GM18909 (cell line): ENCODE results near the gene VPS51.
A peak's percentile ranks its signal among the peaks of the same experiment; 100 is the strongest.
"Not testable (repeated sequence)": the region's sequence is repeated elsewhere in the genome, so short reads cannot be mapped to it uniquely, and the experiment has no call there.

Source experiments
- ATAC-seq: cut with Tn5 transposase; IDR thresholded peaks from one replicate; pipeline ENCODE4 v1.9.1; 2021; ENCODE audit warnings: mild to moderate bottlenecking; ENCODE audit not compliant: unreplicated experiment, poor library complexity

VPS51 gene

DNA sequence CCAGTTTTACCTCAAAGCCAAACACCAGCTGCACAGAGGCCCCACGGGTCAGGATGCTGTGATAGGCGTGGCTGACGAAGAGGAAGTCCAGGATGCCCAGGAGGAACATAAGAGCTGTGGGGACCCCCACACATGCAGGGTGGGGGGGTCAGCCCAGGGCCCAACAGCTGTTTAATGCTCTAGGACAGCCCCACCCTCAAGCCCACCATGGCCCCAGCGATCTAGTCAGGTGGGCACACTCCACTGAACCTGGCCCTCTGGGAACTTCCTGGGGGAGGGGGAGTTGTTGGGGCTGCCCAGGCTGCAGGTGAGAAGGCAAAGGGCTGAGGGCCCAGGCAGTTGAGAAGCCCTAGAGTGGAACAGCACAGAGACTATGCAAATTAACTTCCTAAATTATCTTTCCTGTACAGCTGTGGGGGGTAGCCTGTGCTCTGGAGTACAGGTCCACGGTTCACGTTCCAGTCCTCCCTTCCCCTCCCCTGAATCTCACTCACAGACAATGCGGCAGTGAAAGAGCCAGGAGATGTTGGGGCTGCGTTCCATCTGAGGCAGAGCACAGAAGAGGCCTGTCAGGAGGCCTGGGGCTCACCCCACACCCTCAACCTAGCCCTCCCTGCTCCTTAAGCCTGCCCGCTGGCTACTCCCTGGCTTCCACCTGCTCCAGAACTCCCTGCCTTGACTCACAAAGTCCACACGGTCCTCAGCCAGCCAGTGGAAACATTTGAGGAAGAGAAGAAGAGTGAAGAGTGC lies 36.4 kb downstream of the VPS51 start:
- peak; percentile 44 for ATAC-seq

DNA sequence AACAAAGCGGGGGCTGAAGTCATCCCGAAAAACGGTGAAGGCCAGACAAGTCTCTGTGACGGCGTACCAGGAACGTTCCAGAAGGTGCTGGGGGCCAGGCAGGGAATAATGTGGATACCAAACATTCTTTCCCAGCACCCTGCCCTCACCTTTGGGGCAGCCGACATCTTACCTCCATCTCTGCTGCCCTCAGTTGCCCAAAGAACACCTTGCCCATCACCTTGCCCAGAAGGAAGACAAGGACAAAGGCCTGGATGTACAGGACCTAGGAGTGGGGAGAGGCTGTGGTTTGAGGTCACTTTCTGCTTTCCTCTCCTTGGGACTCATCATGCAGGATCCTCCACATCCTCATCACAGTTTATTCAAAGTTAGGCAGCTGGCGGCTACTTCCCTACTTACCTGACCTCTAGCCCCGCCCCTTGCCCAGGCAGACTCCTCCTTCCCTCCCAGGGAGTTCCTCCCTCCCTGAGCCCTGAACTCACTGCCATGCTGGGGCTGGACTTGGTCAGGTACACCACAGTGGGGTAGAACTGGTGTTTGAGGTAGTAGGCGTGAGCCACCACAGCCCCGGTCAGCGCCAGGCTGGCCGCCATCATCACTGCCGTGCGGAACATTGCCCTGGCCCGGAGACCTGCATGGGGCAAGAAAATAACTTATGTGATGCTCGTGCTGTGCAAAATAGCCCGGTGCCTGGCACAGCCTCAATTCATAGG lies 37.1 kb downstream of the VPS51 start:
- ATAC-seq, result no peak

DNA sequence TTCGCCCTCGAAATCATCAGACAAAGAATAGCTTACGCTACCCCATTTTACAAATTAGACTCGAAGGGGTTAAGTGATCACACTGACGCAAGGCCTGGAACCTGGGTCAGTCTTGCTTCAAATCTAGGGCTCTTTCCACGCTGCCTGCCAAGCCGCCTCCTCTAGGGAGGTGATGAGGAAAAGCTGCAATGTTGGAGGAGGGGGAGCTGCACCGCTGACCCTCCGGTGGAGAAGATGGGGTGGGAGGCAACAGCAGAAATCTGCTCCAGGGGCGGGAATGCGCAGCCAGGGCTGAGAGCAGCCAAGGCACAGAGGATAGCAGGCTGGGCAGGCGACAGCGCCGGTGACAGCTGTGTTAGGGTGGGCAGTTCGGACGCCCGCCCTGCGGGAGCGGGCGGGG lies 37.7 kb downstream of the VPS51 start:
- ATAC-seq, result peak; percentile 2

DNA sequence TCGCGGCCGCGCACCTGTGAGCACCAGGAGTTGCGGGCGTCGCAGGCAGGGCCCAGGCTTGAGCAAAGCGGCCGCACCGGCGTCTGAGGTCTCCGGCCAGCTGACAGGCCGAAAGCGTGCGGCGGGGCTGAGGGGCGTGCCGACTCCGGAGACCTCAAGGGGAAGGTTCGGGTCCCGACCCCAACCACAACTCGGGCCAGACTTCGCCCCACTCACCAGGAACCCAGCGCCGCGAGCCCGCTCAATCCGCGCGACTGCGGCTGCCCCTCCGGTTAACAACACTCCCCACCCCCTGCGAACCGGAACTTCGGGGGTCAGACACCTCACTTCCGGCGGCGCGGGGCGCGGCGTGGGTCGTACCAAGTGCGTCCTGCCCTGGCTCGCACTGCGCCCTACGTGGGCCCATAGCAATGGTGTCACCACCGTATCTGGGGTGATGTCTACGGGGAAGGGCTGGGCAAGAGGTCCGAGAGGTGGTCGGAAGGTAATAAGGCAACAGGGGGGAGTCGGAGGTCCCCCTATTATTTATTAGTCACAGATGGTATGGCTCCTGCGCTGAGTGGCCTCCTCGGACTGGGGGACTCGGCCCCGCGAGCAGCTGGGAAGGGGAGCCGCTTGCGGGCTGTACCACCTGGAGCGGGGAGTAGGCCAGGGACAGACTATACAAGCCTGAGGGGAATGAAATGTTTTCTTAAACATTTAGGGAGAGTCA lies 38.4 kb downstream of the VPS51 start, which contains the start of gene SYVN1:
Gene SYVN1, minus strand, starts transcription at position 280 of the 712 bp plus-strand sequence. CDS start 918 bp downstream, outside the sequence.
- ATAC-seq, result peak; percentile 63

DNA sequence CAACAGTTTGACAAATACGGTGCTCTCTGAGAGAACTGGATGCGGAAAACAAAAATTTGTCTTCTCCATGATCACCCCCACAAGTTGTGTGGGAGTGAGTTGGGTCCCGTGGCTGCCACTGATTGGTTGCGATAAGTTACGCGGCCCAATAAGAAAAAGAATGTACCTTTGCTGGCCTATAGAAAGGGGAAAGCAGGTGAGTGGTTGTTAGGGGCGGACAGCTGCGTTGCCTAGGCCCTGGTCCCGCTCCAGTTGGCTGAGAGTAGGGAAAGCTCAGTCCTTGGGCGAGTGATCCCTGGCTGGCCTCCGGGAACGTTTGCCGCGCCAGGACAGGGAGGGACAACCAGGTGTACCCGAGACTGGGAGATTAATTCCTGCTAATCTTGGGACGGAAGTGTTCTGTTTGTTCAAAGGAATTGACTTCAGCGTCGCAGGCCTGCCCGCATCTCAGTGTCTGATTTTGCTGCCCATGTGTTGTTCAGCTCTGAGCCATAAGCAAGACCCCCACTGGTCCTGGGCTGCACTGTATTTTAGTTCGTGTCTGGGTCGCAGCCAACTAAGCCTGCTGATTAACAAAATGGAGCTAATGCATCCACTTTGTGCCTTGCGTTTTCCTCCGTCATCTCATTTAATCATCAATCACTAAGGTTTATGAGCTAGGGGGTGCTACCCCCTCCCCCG lies 39.1 kb downstream of the VPS51 start:
- ATAC-seq, result peak; percentile 60

DNA sequence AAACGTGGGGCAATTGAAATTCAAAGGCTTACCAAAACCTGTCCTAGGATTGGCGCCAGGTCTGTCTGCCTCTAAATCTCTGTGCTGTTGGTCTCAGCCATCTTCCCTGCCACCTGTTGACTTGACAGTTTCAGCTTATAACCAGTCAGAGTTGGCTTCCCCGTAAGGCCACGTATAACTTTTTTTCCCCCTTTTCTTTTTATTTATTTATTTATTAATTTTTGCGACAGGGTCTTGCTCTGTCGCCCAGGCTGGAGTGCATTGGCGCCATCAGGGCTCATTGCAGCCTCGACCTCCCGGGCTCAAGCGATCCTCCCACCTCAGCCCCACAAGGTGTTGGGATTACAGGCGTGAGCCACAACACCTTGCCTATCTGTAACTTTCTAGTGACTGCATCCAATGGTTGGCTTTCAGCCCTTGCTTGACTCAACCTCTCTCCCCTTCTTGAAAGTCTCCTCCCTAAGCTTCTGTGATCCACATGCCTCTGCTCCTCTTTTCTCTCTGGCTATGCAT lies 39.7 kb downstream of the VPS51 start:
- ATAC-seq, result no peak

DNA sequence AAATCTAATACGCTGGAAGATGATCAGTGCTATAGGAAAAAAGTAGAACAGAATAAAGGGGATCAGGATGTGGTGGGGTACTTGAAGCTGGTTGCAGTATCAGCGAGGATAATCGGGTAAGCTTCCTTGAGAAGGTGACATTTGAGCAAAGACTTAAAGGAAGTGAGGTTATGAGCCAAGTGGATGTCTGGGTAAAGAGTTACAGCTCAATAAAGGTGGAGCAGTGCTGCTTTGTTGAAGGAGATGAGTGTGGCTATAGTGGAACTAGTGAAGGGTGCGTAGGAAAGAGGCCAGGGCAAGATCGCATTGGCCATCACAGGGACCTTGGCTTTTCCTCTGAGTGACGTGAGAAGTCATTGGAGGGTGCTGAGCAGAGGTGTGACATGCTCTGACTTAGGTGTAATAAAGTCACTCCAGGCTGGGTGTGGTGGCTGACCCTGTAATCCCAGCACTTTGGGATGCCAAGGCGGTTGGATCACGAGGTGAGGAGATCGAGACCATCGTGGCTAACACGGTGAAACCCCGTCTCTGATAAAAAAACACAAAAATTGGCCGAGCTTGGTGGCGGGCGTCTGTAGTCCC lies 40.6 kb downstream of the VPS51 start:
- no peak for ATAC-seq

DNA sequence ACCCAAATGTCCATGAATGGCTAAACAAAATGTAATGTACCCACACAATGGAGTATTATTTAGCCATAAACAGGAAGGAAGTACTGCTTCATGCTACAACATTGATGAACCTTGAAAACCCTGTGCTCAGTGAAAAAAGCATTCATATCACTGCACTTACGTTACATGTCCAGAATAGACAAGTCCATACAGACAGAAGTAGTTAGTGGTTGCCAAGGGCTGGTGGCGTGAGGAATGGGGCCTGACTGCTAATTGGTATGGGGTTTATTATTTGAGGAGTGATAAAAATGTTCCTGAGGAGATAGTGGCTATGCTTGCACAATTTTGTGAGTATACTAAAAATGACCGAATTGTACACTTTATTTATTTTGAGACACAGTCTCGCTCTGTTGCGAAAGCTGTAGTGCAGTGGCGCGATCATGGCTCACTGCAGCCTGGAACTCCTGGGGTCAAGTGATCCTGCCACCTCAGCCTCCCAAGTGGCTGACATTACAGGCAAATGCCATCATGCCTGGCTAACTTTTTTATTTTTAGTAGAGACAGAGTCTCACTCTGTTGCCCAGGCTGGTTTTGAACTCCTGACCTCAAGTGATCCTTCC lies 46.0 kb downstream of the VPS51 start:
- no peak for ATAC-seq

DNA sequence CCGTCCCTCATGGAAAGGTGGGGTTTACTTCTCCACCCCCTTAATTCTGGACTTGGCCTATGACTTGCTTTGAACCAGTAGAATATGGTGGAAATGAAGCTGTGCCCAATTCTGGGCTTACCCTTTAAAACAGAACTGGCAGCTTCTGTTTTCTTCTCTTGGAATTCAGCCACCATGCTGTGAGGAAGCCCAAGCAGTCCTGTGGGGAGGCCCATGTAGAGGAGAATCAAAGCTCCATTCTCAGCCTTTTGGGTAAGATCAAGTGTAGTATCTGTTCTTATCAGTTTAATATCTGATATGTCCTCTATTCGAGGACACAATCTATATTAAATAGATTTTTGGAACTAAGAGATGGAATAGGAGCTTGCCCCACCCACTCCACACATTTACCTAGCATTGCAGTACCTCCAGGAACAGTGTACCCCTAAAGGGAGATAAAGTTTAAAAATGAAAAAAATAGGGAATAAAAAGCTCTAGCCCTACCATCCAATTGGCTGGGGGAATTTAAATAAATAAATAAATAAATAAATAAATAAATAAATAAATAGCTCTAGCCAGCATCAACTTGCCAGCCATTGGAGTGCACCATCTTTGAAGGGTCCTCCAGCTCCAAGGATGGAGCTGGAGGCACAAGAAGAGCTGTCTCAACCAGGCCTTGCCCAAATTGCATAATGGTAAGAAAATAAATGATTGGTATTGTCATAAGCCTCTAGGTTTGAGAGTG lies 51.5 kb downstream of the VPS51 start:
- no peak for ATAC-seq

DNA sequence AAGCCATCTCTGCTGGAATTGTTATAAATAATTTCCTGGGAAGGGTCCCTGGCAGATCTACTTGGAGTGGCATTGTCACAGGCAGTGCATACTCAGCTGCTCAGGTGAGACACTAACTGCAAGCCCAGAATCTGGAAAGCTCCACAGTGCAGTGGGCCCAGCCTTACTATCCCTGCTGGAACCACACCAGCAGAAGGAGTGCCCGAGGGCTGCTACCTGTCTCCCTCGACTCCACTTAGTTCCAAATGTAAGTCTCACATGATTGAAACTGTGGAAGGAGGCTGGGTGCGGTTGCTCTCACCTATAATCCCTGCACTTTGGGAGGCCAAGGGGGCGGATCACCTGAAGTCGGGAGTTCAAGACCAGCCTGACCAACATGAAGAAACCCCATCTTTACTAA lies 52.6 kb downstream of the VPS51 start:
- ATAC-seq, result no peak

DNA sequence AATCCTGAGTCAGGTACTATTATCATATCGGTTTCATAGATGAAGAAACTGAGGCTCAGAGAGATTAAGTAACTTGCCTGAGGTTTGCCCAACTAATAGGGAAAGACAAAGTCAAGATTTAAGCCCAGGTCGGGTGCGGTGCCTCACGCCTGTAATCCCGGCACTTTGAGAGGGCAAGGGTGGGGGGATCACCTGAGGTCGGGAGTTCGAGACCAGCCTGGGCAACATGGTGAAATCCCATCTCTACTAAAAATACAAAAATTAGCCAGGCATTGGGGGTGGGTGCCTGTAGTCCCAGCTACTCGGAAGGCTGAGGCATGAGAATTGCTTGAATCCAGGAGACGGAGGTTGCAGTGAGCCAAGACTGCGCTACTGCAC lies 54.1 kb downstream of the VPS51 start:
- not testable (repeated sequence) for ATAC-seq

DNA sequence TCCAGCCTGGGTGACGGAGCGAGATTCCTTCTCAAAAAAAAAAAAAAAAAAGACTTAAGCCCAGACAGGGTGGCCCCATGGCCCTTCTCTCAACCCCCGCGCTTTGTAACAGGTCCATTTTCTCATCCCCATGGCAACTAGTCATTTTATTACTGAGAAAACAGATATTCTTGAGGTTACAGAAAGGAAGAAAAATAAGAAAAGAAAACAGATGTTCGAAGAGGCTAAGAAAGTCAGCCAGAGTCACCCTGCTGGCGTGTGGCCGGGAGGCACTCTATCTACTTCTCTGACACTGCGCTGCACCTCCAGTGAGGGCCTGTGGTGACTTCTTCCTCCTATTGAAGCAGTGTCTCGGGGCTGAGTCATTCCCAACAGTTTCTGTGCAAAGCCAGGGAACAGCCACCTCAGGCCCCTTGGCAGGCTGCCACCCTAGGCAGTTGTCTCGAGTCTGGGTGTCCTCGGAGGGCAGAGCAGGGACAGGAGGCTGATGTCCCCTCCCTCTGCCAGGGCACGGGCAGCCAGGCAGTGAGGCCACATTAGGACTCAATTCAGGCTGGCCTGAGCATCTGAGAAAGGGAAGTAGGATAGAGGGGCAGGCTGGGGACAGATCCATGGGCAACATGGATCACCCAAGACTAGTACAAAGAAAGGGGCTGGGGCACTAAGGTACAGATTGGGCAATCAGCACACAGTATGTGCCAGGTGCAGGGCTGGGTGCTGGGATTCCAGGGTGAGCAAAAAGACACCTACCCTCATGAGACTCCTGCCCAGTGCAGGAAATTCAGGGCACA lies 54.7 kb downstream of the VPS51 start:
- peak; percentile 47 for ATAC-seq

DNA sequence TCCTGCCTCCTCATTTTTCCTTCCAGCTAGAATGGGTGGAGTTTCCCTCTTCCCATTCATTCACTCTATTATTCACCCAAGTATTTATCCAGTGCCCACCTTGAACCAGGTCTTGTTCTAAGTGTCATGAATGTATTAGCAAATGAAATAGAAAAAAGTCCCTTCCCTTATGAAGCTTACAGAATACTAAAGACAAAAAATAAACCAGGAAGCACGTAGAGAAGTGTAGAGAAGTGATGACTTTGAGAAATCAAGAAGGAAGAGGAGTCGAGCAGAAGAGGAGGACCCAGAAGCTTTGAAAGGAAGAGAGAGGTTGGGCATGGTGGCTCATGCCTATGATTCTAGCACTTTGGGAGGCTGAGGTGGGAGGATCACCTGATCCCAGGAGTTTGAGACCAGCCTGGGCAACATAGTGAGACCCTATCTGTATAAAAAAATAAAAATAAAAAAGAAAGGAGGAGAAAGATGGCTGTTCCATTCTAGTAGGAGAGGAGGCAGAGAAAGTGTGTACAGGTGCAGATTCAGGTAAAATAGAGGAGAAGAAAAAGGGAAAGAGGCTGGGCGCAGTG lies 55.4 kb downstream of the VPS51 start:
- ATAC-seq, result no peak

DNA sequence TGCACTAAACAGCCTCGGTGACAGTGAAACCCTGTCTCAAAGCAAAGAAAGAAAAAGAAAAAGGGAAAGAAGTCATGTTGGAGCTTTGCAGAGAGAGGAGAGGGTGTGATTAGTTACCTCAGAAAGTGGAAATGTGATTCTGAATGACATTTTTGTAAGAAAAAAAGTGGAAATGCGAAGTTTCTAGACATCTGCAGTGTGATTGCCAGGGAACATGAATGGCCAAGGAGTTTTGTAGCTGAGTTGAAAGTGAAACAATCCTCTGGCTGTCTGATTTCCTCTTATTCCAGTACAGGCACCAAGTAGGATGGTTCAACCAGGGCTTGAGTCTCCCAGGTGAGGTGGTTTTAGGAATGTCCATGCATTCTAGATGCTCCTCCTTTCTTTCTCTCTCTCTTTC lies 56.1 kb downstream of the VPS51 start:
- ATAC-seq, result no peak

DNA sequence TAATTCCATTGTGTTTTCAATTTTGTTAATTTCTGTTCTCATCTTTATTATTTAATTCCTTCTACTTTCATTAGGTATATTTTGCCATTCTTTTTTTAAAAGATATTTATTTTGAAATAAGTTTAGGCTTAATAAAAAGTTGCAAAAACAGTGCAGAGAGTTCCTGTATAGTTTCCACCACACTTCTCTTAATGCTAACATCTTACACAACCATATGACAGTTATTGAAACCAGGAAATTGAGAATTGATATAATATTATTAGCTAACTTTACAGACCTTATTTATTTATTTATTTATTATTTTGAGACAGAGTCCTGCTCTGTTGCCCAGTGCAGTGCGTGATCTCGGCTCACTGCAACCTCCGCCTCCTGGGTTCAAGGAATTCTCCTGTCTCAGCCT lies 60.2 kb downstream of the VPS51 start:
- no peak for ATAC-seq

DNA sequence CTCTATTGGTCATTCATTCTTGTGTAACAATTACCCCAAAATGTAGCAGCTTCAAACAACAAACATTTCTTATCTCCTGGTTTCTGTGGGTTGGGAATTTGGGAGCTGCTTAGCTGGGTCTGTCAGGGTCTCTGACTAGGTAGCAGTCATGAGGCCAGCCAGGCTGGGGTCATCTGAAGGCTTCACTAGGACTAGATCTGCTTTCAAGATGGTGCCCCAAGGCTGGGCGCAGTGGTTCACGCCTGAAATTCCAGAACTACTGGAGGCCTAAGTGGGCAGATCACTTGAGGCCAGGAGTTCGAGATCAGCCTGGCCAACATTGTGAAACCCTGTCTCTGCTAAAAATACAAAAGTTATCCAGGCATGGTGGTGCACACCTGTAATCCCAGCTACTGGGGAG lies 60.9 kb downstream of the VPS51 start:
- ATAC-seq, result no peak

DNA sequence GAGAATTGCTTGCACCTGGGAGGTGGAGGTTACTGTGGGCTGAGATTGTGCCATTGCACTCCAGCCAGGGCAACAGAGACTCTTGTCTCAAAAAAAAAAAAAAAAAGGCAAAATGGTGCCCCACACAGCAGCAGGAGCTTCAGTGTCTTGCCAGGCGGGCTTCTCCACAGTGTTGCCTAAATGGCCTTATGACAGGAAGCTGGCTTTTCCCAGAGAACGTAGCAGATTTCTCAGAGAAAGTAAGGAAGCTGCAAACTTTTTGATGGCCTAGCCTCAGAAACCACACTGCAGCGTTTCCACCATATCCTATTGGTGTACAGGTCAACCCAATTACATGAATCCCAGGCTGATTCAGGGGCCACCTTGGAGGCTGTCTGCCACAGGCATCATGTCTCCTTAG lies 61.3 kb downstream of the VPS51 start:
- no peak for ATAC-seq

DNA sequence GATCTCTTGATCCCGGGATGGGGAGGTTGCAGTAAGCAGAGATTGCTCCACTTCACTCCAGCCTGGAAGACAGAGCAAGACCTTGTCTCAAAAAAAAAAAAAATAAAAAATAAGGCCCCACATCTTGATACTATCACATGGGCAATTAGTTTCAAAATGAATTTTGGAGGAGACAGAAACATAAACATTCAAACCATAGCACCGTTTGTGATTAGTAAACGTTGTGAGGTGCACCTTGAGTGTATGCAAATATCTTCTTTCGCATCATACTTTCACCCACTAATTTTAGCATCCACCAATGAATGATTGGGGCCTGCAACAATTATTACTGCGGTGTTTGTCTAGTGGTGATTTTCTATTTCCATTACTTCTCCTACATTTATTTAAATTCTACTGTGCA lies 63.0 kb downstream of the VPS51 start:
- peak; percentile 59 for ATAC-seq
